WTC11 (cell line): ENCODE measurements around the gene GGTLC1. TPM values are rescaled to one million over a fixed set of nuclear protein-coding genes. Genes with fewer than 3 reads are reported as not detected.

Experiments
- ATAC-seq: fragments of 200-7000 bp; cut with Tn5 transposase; 2 replicates; pipeline ENCODE4 v1.10.0; 2021; ENCODE audit warnings: mild to moderate bottlenecking, moderate library complexity
- CTCF ChIA-PET: fragments of 300-600 bp; sonication (Branson Sonifier 250); formaldehyde crosslinking; loops from one replicate; lab custom pipeline; 2021; ENCODE audit warnings: antibody characterized with exemption; lab: Charles Lee
- POLR2A ChIA-PET: fragments of 350-600 bp; sonication (Branson Sonifier 250); formaldehyde crosslinking; loops from one replicate; lab custom pipeline; 2021; ENCODE audit warnings: antibody characterized with exemption; lab: Charles Lee
- DNase-seq: peaks from one replicate; pipeline ENCODE4 v3.0.0; 2021; ENCODE audit warnings: low spot score
- H3K27ac Mint-ChIP-seq: 2 replicates; pipeline ENCODE4 v1.8.0; 2021; ENCODE audit warnings: mixed read lengths
- H3K27me3 Mint-ChIP-seq: 2 replicates; pipeline ENCODE4 v1.8.0; 2021; ENCODE audit warnings: low read depth, mild to moderate bottlenecking, moderate library complexity, mixed read lengths
- H3K36me3 Mint-ChIP-seq: 2 replicates; pipeline ENCODE4 v1.8.0; 2021; ENCODE audit warnings: mixed read lengths
- H3K4me1 Mint-ChIP-seq: 2 replicates; pipeline ENCODE4 v1.8.0; 2022; ENCODE audit warnings: mixed read lengths
- H3K4me3 Mint-ChIP-seq: 2 replicates; pipeline ENCODE4 v1.8.0; 2021; ENCODE audit warnings: mild to moderate bottlenecking, moderate library complexity, mixed read lengths
- H3K9me3 Mint-ChIP-seq: 2 replicates; pipeline ENCODE4 v1.8.0; 2021; ENCODE audit warnings: mixed read lengths
- AR ChIP-seq: fragments of 250-450 bp; sonication (Bioruptor Pico); IDR thresholded peaks from 2 replicates; pipeline ENCODE4 v1.9.0; 2021; ENCODE audit warnings: mild to moderate bottlenecking
- CBFB ChIP-seq: sonication (generic); formaldehyde crosslinking; IDR thresholded peaks from 2 replicates; pipeline ENCODE4 v1.8.1; 2022; ENCODE audit warnings: mild to moderate bottlenecking, low read depth, missing genetic modification reagents
- E2F5 ChIP-seq: sonication (generic); formaldehyde crosslinking; IDR thresholded peaks from 2 replicates; pipeline ENCODE4 v1.8.1; 2022; ENCODE audit warnings: mild to moderate bottlenecking, moderate library complexity, missing genetic modification reagents
- EMX1 ChIP-seq: fragments of 250-450 bp; sonication (Bioruptor Pico); IDR thresholded peaks from 2 replicates; pipeline ENCODE4 v1.8.0; 2021; ENCODE audit warnings: mild to moderate bottlenecking
- GABPB1 ChIP-seq: sonication (generic); formaldehyde crosslinking; IDR thresholded peaks from 2 replicates; pipeline ENCODE4 v1.8.1; 2023; ENCODE audit warnings: mild to moderate bottlenecking, missing genetic modification reagents
- GRHL2 ChIP-seq: fragments of 250-450 bp; sonication (Bioruptor Pico); IDR thresholded peaks from 2 replicates; pipeline ENCODE4 v1.8.0; 2022; ENCODE audit warnings: mild to moderate bottlenecking, moderate library complexity; ENCODE audit not compliant: insufficient replicate concordance, severe bottlenecking
- IRF1 ChIP-seq: sonication (generic); formaldehyde crosslinking; IDR thresholded peaks from 2 replicates; pipeline ENCODE4 v1.8.0; 2023; ENCODE audit warnings: missing genetic modification reagents
- IRF2 ChIP-seq: sonication (generic); formaldehyde crosslinking; IDR thresholded peaks from 2 replicates; pipeline ENCODE4 v1.8.0; 2022; ENCODE audit warnings: low read depth, missing genetic modification reagents, borderline replicate concordance
- JAZF1 ChIP-seq: fragments of 250-450 bp; sonication (Bioruptor Pico); IDR thresholded peaks from 2 replicates; pipeline ENCODE4 v1.9.0; 2021; ENCODE audit warnings: moderate library complexity, mild to moderate bottlenecking, inconsistent platforms
- MAX ChIP-seq: sonication (generic); formaldehyde crosslinking; IDR thresholded peaks from 2 replicates; pipeline ENCODE4 v1.8.0; 2022; ENCODE audit warnings: mild to moderate bottlenecking, missing genetic modification reagents
- NR2C2 ChIP-seq: sonication (generic); formaldehyde crosslinking; IDR thresholded peaks from 2 replicates; pipeline ENCODE4 v1.8.0; 2022; ENCODE audit warnings: mild to moderate bottlenecking, missing genetic modification reagents
- RORB ChIP-seq: fragments of 250-450 bp; sonication (Bioruptor Pico); IDR thresholded peaks from 2 replicates; pipeline ENCODE4 v1.9.0; 2021; ENCODE audit warnings: mild to moderate bottlenecking
- TP53 ChIP-seq: sonication (generic); formaldehyde crosslinking; IDR thresholded peaks from 2 replicates; pipeline ENCODE4 v1.8.1; 2023; ENCODE audit warnings: mild to moderate bottlenecking, missing genetic modification reagents
- ZBTB43 ChIP-seq: sonication (generic); formaldehyde crosslinking; IDR thresholded peaks from 2 replicates; pipeline ENCODE4 v1.8.1; 2023; ENCODE audit warnings: mild to moderate bottlenecking, missing genetic modification reagents
- ZNF121 ChIP-seq: sonication (generic); formaldehyde crosslinking; IDR thresholded peaks from 2 replicates; pipeline ENCODE4 v1.8.0; 2023; ENCODE audit warnings: missing genetic modification reagents
- total RNA-seq: library from RNA; stranded (reverse); gene quantifications from 3 replicates; pipeline ENCODE4 v1.2.3, GENCODE V29; 2021
- TF ChIP-seq, protein P1 (sequence below): sonication (generic); formaldehyde crosslinking; IDR thresholded peaks from 2 replicates; pipeline ENCODE4 v1.8.1; 2023; ENCODE audit warnings: mild to moderate bottlenecking, missing genetic modification reagents, moderate library complexity
- TF ChIP-seq, protein P2 (sequence below): sonication (generic); formaldehyde crosslinking; IDR thresholded peaks from 2 replicates; pipeline ENCODE4 v1.8.1; 2023; ENCODE audit warnings: mild to moderate bottlenecking, moderate library complexity, missing genetic modification reagents
- TF ChIP-seq, protein P3 (sequence below): sonication (generic); formaldehyde crosslinking; IDR thresholded peaks from 2 replicates; pipeline ENCODE4 v1.8.1; 2022; ENCODE audit warnings: low read depth, mild to moderate bottlenecking, moderate library complexity, missing genetic modification reagents, borderline replicate concordance

The GGTLC1 gene
- total RNA-seq, 1 experiment from 2014 or later: not detected

DNA sequence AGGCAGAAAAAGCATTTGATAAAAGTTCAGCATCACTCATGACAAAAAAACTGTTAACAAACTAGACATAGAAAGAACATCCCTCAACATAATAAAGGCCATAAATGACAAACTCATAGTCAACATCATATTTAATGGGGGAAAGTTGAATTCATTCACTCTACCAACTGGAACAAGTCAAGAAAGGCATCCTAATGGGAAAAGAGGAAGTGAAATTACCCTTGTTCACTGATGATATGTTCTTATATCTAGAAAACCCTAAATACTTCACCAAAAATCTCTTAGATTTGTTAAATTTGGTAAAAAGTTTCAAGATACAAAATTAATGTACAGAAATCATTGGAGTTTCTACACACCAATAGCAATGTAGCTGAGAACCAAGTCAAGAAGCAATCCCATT is 48.9 kb downstream of the GGTLC1 start:
- no peak for TF ChIP-seq AR (CRISPR knock-in tag)
- no peak for TF ChIP-seq NR2C2 (CRISPR knock-in tag)
- TF ChIP-seq, protein P1, sequence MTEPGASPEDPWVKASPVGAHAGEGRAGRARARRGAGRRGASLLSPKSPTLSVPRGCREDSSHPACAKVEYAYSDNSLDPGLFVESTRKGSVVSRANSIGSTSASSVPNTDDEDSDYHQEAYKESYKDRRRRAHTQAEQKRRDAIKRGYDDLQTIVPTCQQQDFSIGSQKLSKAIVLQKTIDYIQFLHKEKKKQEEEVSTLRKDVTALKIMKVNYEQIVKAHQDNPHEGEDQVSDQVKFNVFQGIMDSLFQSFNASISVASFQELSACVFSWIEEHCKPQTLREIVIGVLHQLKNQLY (CRISPR knock-in tag): no peak
- no peak for TF ChIP-seq E2F5 (CRISPR knock-in tag)
- no peak for TF ChIP-seq JAZF1 (CRISPR knock-in tag)
- no peak for TF ChIP-seq CBFB
- no peak for TF ChIP-seq ZNF121
- no peak for TF ChIP-seq EMX1 (CRISPR knock-in tag)
- no peak for TF ChIP-seq IRF2 (CRISPR knock-in tag)
- TF ChIP-seq IRF1 (CRISPR knock-in tag): no peak
- no peak for TF ChIP-seq ZBTB43 (CRISPR knock-in tag)
- TF ChIP-seq, protein P2, sequence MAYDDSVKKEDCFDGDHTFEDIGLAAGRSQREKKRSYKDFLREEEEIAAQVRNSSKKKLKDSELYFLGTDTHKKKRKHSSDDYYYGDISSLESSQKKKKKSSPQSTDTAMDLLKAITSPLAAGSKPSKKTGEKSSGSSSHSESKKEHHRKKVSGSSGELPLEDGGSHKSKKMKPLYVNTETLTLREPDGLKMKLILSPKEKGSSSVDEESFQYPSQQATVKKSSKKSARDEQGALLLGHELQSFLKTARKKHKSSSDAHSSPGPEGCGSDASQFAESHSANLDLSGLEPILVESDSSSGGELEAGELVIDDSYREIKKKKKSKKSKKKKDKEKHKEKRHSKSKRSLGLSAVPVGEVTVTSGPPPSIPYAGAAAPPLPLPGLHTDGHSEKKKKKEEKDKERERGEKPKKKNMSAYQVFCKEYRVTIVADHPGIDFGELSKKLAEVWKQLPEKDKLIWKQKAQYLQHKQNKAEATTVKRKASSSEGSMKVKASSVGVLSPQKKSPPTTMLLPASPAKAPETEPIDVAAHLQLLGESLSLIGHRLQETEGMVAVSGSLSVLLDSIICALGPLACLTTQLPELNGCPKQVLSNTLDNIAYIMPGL: no peak
- no peak for TF ChIP-seq RORB (CRISPR knock-in tag)
- no peak for TF ChIP-seq MAX (CRISPR knock-in tag)
- no peak for TF ChIP-seq GABPB1 (CRISPR knock-in tag)
- no peak for TF ChIP-seq GRHL2 (CRISPR knock-in tag)
- TF ChIP-seq TP53: no peak
- TF ChIP-seq, protein P3, sequence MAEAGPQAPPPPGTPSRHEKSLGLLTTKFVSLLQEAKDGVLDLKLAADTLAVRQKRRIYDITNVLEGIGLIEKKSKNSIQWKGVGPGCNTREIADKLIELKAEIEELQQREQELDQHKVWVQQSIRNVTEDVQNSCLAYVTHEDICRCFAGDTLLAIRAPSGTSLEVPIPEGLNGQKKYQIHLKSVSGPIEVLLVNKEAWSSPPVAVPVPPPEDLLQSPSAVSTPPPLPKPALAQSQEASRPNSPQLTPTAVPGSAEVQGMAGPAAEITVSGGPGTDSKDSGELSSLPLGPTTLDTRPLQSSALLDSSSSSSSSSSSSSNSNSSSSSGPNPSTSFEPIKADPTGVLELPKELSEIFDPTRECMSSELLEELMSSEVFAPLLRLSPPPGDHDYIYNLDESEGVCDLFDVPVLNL (CRISPR knock-in tag): no peak
- Mint-ChIP-seq H3K27ac (no peak overlapping the region), H3K4me1 (no peaks in the 10 kb centered on the region), H3K36me3 (no peaks in the 10 kb centered on the region), H3K4me3 (no peak overlapping the region), H3K9me3 (0 out of 2 replicates have a peak, but pooled peaks cover 11% of the 10 kb centered on the region), H3K27me3 (no peaks in the 10 kb centered on the region)
- no peak for ATAC-seq
- ChIA-PET POLR2A (no interaction called here), CTCF (no interaction called here)
- no peak for DNase-seq
